Ureter (tissue), 1 donor: Measurements from ENCODE around the gene ATXN7L1. TPM values are rescaled to one million over a fixed set of nuclear protein-coding genes. Genes with fewer than 3 reads are reported as not detected.

ENCODE experiments used
- DNase-seq: peaks from one replicate; pipeline ENCODE4 v3.0.0-alpha.2; 2020; ENCODE audit warnings: low spot score
- total RNA-seq: library from RNA; stranded (reverse); gene quantifications from one replicate; pipeline ENCODE4 v1.2.4, GENCODE V29; 2023
- donor health status: DM: yes; HTN: yes; CAD: no.

Gene ATXN7L1
- total RNA-seq, 1 donor from 2014 or later, result 31.6 TPM

DNA sequence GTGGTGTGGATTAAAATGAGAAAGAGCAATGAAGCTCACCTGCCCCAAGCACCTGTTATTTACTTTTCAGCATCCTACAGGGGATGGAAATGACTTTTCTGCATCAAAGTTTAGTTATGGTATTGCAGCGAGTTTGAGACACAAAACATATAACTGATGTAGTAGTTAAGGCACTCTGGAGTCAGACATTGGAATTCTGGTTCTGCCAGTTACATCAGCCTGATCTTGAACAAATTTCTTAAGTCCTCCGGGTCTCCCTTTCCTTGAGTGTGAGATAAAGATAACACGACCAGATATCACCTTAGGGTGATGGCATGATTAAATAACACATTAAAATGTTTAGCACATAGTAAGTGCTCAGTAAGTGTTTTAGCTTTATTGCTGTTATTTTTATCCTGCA is 97.4 kb downstream of the ATXN7L1 start:
- no peak for DNase-seq

DNA sequence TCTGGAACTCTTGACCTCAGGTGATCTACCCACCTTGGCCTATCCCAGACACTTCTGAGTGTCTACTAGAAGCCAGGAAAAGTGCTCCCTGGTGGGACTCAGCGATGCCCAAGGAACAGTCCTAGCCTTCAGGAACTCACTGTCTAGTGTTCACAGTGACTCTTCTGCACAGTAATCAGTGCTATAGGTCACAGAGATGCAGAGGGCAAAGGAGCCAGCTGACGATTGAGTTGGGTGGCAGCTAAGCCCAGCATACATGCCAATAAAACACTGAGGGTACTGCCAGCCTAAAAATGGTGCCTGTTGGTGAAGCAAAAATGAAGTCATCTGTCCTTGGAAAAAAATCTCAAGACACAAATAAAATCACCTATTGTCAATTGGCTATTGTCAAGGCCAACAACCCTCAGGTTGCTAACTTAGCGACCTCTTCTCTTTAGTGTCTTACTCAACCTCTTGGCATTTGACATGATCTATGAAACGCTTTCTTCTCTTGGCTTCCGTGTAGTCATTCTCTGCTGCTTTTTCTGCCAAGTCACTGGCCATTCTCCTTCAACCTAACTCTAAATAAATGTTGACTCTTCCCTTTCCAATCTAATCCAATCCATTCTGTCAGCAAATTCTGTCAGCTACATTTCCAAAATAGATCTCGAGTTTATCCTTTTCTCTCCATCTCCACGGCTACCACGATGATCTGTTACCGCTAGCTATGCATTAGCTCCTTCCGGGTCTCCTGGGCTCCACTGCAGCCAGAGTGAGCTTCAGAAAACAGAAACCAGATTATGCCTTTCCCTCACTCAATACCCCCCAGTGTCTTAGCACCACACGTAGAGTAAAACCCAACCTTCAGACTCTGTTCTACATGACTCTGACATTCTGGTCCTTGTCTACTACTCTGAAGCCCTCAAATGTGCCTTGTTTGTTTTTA is 99.2 kb downstream of the ATXN7L1 start:
- DNase-seq, result no peak

- DNase-seq, result no peak
Measured at GRCh38 chr7:105776068-105776790, 100.2 kb downstream of the ATXN7L1 start.

DNA sequence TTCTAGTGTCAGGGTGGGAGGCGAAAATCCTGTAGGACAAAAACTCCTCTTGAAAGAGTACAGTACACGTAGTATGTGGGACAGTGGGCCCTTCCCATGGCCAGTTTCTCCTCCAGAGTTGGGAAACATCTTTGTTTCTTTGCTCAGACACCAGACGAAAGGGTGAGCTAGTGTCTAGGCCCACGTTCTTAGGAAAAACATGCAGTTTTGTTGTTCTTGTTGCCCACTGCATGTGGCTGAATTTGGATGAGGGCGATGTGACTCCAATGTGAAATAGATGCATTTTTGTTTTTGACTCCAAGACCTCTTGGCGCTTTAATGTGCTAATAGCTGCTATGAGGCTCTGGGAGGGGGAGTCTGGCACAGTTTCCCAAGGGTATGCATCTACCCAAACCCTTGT is 100.8 kb downstream of the ATXN7L1 start:
- no peak for DNase-seq

- no peak for DNase-seq
Measured at GRCh38 chr7:105773030-105773460, 103.4 kb downstream of the ATXN7L1 start.

DNA sequence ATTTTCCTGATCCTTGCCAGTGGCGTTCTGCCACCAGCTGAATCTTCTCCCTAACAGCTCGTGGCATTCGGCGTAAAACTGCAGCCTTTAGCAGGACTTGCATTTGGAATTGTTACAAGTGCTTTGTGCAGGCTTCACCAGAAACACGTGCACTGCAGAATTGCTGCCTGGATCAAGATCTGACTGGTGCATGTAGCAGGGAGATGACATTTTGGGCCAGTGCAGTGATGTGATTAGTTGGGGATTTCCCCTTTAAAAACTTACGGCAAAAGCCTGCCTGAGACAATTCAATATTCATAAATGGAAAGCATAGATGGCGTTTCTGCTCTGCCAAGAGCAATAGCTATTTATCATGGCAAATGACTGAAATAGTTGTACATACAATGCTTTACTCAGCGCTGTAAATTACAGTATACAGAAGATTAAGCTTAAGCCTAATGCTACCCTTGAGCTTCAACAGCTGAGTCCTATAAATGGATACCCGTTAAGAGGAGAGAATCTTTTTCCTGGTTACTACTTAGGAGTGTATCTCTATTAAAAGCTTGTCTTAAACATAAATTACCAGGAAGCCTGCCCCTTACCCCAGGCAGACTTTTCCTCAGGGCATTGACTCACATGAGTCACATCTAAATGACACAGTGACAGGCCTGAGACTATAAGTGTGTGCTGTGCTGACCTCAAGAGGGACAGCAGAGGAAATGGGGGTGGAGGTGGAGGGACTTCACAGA is 106.3 kb downstream of the ATXN7L1 start:
- no peak for DNase-seq

DNA sequence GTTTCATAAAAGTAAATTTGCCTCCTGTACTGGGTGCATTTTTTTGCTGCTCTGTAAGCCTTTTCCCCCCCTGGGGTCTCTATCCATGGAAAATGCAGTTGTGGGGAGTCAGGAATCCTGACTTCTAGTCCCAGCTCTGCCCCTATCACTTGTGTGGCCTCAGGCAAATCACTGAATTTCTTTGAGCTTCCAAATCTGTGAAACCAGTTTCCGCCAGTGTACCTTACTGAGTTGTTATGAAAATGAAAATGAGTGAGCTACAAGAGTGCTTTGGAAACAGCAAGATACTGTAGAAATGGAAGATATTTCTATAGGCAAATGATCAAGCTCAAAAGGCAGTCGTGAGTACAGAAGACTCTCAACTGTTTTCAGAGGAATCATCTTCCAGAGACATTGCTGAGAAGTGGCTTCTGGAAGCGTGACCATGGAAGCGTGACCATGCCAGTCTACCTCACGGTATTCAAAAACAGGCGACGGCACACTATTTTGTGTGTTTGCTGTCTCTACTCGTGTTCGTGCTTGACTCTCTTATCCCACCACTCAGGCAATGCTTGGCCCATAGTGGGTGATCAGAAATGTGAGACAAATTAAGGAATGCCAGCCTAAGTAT is 107.4 kb downstream of the ATXN7L1 start:
- no peak for DNase-seq

DNA sequence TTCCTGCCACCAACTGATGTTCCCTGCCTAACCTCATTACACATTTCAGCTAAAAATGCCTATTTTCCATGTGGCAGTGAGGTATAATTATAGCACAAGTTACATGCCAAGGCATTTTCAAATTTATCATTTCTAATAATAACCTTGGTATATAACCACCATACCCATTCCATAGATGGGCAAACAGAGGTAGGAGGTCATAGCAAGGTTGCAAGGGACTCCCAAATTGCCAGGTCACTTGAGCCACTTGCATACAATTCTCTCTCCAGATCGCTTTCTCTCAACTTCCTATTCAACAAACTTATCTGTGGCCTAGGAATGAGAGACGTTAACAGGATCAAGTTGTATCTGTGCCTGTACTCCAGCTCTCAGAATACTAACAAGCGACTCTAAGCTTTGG is 108.3 kb downstream of the ATXN7L1 start:
- no peak for DNase-seq

DNA sequence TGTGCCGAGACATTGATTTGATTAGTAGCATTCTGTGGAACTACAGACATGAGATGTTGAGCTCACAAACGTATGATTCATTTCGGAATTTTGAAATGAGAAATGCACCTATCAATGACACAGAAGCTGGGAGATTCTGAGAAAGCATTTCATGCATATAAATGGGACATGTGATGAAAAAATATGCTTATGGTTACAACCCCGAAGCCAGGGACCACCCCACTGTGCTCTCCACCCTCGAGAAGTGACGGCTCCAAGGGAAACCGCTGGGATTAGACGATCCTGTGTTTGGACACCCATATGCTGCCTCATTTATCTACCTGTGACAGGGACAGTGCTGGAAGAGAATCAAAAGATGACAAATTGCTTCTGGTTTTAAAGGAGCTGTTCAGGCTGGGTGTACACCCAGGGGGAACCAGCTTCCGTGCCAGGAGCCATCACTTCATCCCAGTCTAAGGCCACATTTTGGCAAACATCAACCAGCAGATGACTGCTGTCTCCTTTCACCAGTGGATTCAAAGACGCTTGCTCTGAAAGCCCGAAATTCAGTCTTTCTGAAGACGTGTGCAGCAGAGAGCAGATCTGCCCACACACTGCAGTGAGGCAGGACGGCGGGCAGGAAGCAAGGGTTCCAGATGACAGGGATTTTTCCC is 109.9 kb downstream of the ATXN7L1 start:
- DNase-seq, result no peak

DNA sequence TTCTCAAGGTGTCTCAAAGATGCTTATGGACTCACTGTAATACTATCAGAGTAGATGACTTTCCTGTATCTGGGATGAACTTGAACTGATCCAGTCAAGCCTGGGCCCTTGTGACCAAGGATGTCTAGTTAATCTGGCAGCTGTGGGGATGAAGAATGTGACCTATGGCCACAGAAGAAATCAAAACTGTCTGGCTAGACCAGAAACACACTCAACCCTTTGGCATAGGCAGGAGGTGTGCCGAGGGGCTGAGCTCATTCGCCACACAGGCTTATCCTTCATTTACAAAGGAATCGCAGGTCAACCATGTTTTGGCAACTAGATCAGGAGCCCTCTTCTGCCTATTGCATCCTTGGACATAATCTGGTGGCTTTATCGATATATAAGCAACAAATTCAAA is 110.6 kb downstream of the ATXN7L1 start:
- DNase-seq, result no peak

GRCh38 chr7:105764506-105764905 is 111.9 kb downstream of the ATXN7L1 start:
- no peak for DNase-seq

DNA sequence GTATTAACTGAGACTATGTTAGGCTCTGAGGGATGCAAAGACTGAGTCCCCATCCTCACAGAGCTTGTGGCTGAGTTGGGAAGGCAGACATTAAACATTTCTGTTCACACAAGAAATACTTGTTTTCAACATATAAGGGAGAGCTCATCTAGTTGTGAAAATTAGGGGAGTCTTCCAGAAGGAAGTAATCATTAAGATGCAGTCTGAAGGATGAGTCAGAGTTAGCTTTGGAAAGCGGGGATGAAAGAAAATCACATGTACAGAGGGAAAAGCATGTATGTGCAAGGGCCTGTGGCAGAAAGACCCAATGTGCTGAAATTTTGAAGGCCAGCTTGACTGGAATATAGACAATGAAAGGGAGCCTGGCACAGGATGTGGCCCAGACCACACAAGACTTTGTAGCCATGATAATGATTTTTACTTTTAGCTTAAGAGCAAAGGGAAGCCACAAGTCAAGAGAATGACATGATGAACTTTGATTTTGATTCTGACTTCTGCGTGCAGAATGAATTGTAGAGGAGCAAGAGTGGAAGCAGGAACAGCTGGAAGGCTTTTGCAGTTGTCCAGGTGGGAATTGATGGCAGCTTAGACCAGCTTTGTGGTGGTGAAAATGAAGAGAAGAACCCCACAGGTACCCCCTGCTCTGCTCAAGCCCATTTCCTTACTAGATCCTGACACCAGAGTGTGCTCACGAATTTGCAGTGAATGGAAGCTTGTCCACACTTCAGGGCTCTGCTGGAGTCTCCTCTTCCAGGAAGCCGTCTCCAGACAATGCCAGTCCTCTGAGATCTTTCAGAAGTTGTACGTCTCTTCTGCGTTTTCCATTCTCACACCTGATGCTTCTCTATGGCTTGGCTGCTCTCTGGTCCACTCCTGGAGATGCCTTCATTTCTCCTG is 115.6 kb downstream of the ATXN7L1 start:
- no peak for DNase-seq

DNA sequence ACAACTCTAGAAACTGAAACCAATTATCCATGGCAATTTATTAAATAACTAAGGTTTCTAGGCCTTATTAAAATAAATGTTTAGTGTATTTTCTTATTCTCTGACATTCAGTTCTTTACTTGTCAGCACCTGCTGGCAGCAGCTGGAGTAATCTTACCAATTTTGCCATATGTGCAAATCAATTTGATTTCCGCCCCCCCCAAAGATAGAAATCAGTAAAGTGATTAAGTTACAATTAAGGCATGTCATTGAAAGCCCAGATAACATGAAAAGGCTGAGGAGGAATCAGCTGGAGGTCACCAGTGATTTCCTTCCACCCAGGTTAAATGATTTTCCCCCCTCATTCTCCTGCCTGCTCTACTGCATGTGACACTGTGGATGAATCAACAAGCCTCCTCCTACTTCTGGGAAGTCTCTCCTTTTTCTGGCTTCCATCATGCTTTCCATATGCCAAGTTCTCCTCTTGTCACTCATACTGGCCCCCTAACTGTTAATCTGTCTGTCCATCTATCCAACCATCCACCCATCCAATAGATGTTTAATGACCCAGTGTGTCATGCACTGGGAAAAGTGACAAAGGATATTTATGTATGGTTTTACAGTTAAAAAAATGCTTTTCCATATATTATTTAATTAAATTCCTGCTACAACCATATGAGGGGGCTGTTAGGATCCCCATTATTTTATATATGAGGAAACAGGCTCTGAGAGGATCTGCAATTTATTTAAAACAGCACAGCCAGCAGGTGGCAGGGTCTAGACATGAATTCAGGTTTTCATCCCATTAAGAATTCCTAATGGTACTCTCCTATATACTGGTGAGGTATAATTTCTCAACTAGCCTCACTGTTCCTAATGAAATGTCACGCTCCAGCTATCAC is 116.5 kb downstream of the ATXN7L1 start:
- DNase-seq, result no peak

DNA sequence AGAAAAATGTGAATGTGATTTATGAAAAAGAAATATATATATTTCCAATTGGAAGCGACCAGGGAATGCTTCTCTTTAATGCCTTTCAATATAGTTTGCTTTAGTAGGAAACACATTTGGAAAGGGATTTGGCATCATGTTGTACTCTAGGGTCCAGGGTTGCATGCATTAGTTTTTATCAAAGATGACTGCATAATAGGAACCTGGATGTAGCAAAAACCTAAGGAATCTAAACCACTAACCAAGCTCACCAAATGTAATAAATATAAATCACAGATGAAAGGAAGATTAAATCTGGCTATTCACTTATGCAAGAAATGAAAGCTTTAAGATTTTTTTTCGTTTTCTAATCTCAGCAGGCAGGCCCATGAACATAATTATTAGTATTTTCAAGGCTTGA is 120.0 kb downstream of the ATXN7L1 start:
- DNase-seq, result no peak

- DNase-seq, result no peak
Measured at GRCh38 chr7:105752671-105753275, 123.6 kb downstream of the ATXN7L1 start.

- no peak for DNase-seq
Measured at GRCh38 chr7:105751054-105751453, 125.3 kb downstream of the ATXN7L1 start.

DNA sequence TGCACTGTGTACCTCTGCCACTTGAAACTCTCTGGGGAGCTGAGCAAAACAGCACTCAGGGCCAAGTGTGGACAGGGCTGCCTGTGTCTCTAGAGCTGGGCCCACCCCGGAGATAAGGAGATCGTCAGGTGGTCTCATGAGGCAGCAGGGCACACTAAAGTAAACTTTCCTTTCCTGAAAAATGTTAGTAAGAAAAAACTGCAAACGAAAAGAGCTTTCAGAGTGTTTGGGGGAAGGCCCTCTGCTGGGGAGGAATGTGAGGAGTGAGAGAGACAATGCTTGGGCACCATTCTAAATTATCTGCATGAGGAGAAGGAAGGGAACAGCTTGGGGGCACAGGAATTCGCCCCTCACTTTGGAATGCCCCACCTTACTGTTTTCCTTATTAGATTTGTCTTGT is 127.7 kb downstream of the ATXN7L1 start:
- DNase-seq, result no peak

DNA sequence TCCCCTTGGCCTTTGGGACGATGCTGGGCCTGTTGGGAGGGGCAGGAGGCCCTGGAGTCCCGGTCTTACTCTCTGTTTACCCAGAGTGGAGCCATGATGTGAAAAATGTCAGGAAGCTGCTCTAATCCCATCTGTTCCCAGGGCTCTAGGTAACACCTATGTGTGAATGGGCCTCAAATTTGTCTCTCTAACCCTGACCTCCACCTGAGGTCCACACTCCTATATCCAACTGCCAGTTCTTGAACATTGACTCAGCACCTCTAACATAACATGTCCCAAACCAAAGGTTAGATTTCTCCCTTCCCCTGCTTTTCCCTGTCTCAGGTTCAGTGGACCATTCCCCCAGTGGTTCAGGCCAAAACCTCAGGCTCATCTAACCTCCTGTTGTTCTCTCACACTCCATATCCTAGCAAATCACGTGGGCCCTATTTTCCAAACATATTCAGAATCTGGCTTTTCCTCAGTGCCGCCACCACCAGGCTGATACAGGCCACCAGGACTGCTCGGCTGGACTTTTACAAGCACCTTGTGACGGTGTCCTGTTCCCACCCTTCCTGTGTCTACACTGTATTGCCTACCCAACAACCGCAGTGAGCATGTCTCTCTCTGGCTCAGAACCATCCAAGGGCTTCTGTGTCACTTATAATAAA is 130.6 kb downstream of the ATXN7L1 start:
- no peak for DNase-seq
